IMR-90 (cell line): Measurements from ENCODE around the gene FOXF1. TPM values are rescaled to one million over a fixed set of nuclear protein-coding genes. Genes with fewer than 3 reads are reported as not detected.

Experiments used
- ATAC-seq: fragments of 200-7000 bp; cut with Tn5 transposase; 2 replicates; pipeline ENCODE4 v1.9.1; 2020; ENCODE audit warnings: low read depth, mild to moderate bottlenecking, moderate library complexity
- BruUV-seq: library from RNA; stranded (reverse); fragments of 400-500 nt; replicated peaks from 2 replicates; lab custom pipeline; 2021; lab: Mats Ljungman, UMichigan
- CTCF ChIA-PET: fragments of 300-600 bp; formaldehyde crosslinking; extraction: SDS; loops from one replicate; lab custom pipeline; 2021; ENCODE audit warnings: antibody characterized with exemption; lab: Yijun Ruan, JAX
- POLR2A ChIA-PET: fragments of 300-600 bp; sonication (Branson Sonifier 250); formaldehyde crosslinking; loops from one replicate; lab custom pipeline; 2022; ENCODE audit warnings: antibody characterized with exemption; ENCODE audit not compliant: unreplicated experiment; lab: Charles Lee
- DNase-seq: peaks from one replicate; pipeline ENCODE4 v3.0.0; 2013
- H2AFZ ChIP-seq: replicated peaks from 2 replicates; pipeline ENCODE3; 2013; ENCODE audit warnings: low read length, mild to moderate bottlenecking; ENCODE audit not compliant: poor library complexity
- H2AK5ac ChIP-seq: 2 replicates; pipeline ENCODE4 v1.6.1; 2013; ENCODE audit warnings: low read depth, low read length, inconsistent platforms
- H2AK9ac ChIP-seq: replicated peaks from 2 replicates; pipeline ENCODE3; 2013; ENCODE audit warnings: mild to moderate bottlenecking, low read depth, low read length, moderate library complexity; ENCODE audit not compliant: poor library complexity
- H2BK120ac ChIP-seq: 2 replicates; pipeline ENCODE4 v1.6.1; 2013; ENCODE audit warnings: low read depth, low read length, inconsistent platforms
- H2BK15ac ChIP-seq: 3 replicates; pipeline ENCODE4 v1.6.1; 2013; ENCODE audit warnings: low read depth, low read length, inconsistent platforms
- H2BK20ac ChIP-seq: 2 replicates; pipeline ENCODE4 v1.6.1; 2013; ENCODE audit warnings: low read depth, mild to moderate bottlenecking, inconsistent platforms, low read length, moderate library complexity
- H2BK5ac ChIP-seq: 2 replicates; pipeline ENCODE4 v1.6.1; 2013; ENCODE audit warnings: mild to moderate bottlenecking, low read depth, low read length, inconsistent platforms; ENCODE audit not compliant: poor library complexity, severe bottlenecking
- H3K14ac ChIP-seq: replicated peaks from 2 replicates; pipeline ENCODE4 v1.6.1; 2013; ENCODE audit warnings: low read depth, low read length, inconsistent platforms
- H3K18ac ChIP-seq: 2 replicates; pipeline ENCODE4 v1.6.1; 2013; ENCODE audit warnings: low read depth, low read length, control low read depth
- H3K23ac ChIP-seq: 2 replicates; pipeline ENCODE4 v1.6.1; 2013; ENCODE audit warnings: low read depth, low read length, inconsistent platforms
- H3K27ac ChIP-seq: 2 replicates; pipeline ENCODE4 v1.5.1; 2013; ENCODE audit warnings: mild to moderate bottlenecking, control low read depth, low read length; ENCODE audit not compliant: insufficient read depth
- H3K27me3 ChIP-seq: 2 replicates; pipeline ENCODE4 v1.6.1; 2013; ENCODE audit warnings: low read length; ENCODE audit not compliant: control insufficient read depth, insufficient read depth
- H3K36me3 ChIP-seq: 2 replicates; pipeline ENCODE4 v1.6.1; 2013; ENCODE audit warnings: low read length, mixed read lengths; ENCODE audit not compliant: control insufficient read depth, insufficient read depth
- H3K4ac ChIP-seq: 2 replicates; pipeline ENCODE4 v1.6.1; 2013; ENCODE audit warnings: low read depth, low read length, inconsistent platforms
- H3K4me1 ChIP-seq: 2 replicates; pipeline ENCODE4 v1.6.1; 2013; ENCODE audit warnings: low read length, mixed read lengths; ENCODE audit not compliant: control insufficient read depth, insufficient read depth
- H3K4me2 ChIP-seq: 2 replicates; pipeline ENCODE4 v1.6.1; 2013; ENCODE audit warnings: low read depth, mild to moderate bottlenecking, control low read depth, low read length, moderate library complexity
- H3K4me3 ChIP-seq: 2 replicates; pipeline ENCODE4 v1.5.1; 2013; ENCODE audit warnings: low read depth, mild to moderate bottlenecking, control low read depth, low read length, moderate library complexity; ENCODE audit not compliant: insufficient read depth
- H3K56ac ChIP-seq: 2 replicates; pipeline ENCODE4 v1.6.1; 2013; ENCODE audit warnings: low read length, inconsistent platforms; ENCODE audit not compliant: insufficient read depth; ENCODE audit errors: extremely low read depth
- H3K79me1 ChIP-seq, 2 experiments: 2 replicates each; pipeline ENCODE4 v1.6.1; 2013; ENCODE audit warnings: low read length in 2 of 2, inconsistent platforms in 1 of 2, low read depth in 1 of 2
- H3K9ac ChIP-seq: 2 replicates; pipeline ENCODE4 v1.6.1; 2013; ENCODE audit warnings: low read depth, low read length, control low read depth
- H3K9me1 ChIP-seq: 2 replicates; pipeline ENCODE4 v1.6.1; 2013; ENCODE audit warnings: low read length, inconsistent platforms; ENCODE audit not compliant: insufficient read depth
- H3K9me3 ChIP-seq: 2 replicates; pipeline ENCODE4 v1.6.1; 2013; ENCODE audit warnings: low read length; ENCODE audit not compliant: control insufficient read depth, insufficient read depth
- H4K20me1 ChIP-seq: 2 replicates; pipeline ENCODE4 v1.6.1; 2013; ENCODE audit warnings: low read length, inconsistent platforms; ENCODE audit not compliant: insufficient read depth
- H4K5ac ChIP-seq: 2 replicates; pipeline ENCODE4 v1.6.1; 2013; ENCODE audit warnings: mild to moderate bottlenecking, low read depth, low read length, control low read depth
- H4K8ac ChIP-seq, 2 experiments: 2 replicates each; pipeline ENCODE4 v1.6.1; 2013; ENCODE audit warnings: low read depth in 2 of 2, low read length in 2 of 2, control low read depth in 1 of 2, inconsistent platforms in 1 of 2
- H4K91ac ChIP-seq: 2 replicates; pipeline ENCODE4 v1.6.1; 2013; ENCODE audit warnings: low read depth, low read length, inconsistent platforms; ENCODE audit not compliant: insufficient read depth
- CEBPB ChIP-seq: IDR thresholded peaks from 2 replicates; pipeline ENCODE4 v1.6.1; 2012; ENCODE audit warnings: low read depth, low read length, improper control_type of control experiment
- CHD1 ChIP-seq: IDR thresholded peaks from 2 replicates; pipeline ENCODE4 v1.6.1; 2012; ENCODE audit warnings: low read depth, low read length, improper control_type of control experiment
- FOS ChIP-seq: fragments of 150-350 bp; IDR thresholded peaks from 2 replicates; pipeline ENCODE4 v1.6.1; 2016; ENCODE audit warnings: low read depth, low read length
- MAZ ChIP-seq: IDR thresholded peaks from 2 replicates; pipeline ENCODE4 v1.6.1; 2012; ENCODE audit warnings: low read depth, mild to moderate bottlenecking, low read length, improper control_type of control experiment, moderate library complexity, borderline replicate concordance
- MXI1 ChIP-seq: IDR thresholded peaks from 2 replicates; pipeline ENCODE4 v1.6.1; 2012; ENCODE audit warnings: low read depth, mild to moderate bottlenecking, low read length, moderate library complexity, borderline replicate concordance
- NFE2L2 ChIP-seq: fragments of 150-350 bp; IDR thresholded peaks from 2 replicates; pipeline ENCODE4 v1.6.1; 2016; ENCODE audit warnings: low read depth, mild to moderate bottlenecking, low read length
- POLR2A ChIP-seq: IDR thresholded peaks from 2 replicates; pipeline ENCODE4 v1.6.1; 2012; ENCODE audit warnings: mild to moderate bottlenecking, low read depth, low read length
- RAD21 ChIP-seq: IDR thresholded peaks from 2 replicates; pipeline ENCODE4 v1.6.1; 2012; ENCODE audit warnings: low read length, improper control_type of control experiment
- RCOR1 ChIP-seq: IDR thresholded peaks from 2 replicates; pipeline ENCODE4 v1.6.1; 2012; ENCODE audit warnings: mild to moderate bottlenecking, low read length, improper control_type of control experiment; ENCODE audit not compliant: insufficient replicate concordance
- SMC3 ChIP-seq: fragments of 150-350 bp; IDR thresholded peaks from 2 replicates; pipeline ENCODE4 v1.6.1; 2016; ENCODE audit warnings: low read depth, mild to moderate bottlenecking, antibody characterized with exemption, low read length, moderate library complexity
- WGBS, 2 experiments: methylation state at CpG; one replicate each; pipeline versions ENCODE4 v1.1.5 to v1.1.7; 2013; ENCODE audit warnings: missing lambda C conversion rate in 2 of 2; ENCODE audit not compliant: insufficient read length in 1 of 2; ENCODE audit errors: extremely low coverage in 2 of 2; 5-methylcytosine and 5-hydroxymethylcytosine counted together
- dilution Hi-C: fragments of 300-500 bp; cut with HindIII; formaldehyde crosslinking; loops from one replicate; pipeline ENCODE4 v1.14.3; 2018; ENCODE audit warnings: low sequenced_read_pairs; ENCODE audit not compliant: unreplicated experiment
- in situ Hi-C: fragments of 300-500 bp; cut with MboI; formaldehyde crosslinking; loops from 3 replicates; pipeline ENCODE4 v1.14.3; 2019; ENCODE audit warnings: low sequenced_read_pairs, inconsistent platforms, mixed read lengths
- intact Hi-C: fragments of 100-400 bp; cut with micrococcal nuclease; formaldehyde crosslinking; loops from 2 replicates; pipeline ENCODE4 v1.10.0; 2022
- polyA plus RNA-seq, 3 experiments: library from polyadenylated mRNA; depleted of rRNA; stranded (reverse); fragments of >200 nt; gene quantifications; 2 replicates each; pipeline ENCODE4 v1.2.3, GENCODE V29; 2012; ENCODE audit warnings: low replicate concordance in 1 of 3
- total RNA-seq: library from RNA; depleted of rRNA; stranded (reverse); fragments of >200 nt; gene quantifications from 2 replicates; pipeline ENCODE4 v1.2.3, GENCODE V29; 2012
- TF ChIP-seq, protein P1 (sequence below): conservative IDR thresholded peaks from 2 replicates; pipeline ENCODE4 v1.5.1; 2012; ENCODE audit warnings: mild to moderate bottlenecking, low read depth, low read length, improper control_type of control experiment
- TF ChIP-seq, protein P2 (sequence below): fragments of 150-350 bp; IDR thresholded peaks from 2 replicates; pipeline ENCODE4 v1.6.1; 2016; ENCODE audit warnings: low read depth, mild to moderate bottlenecking, low read length, moderate library complexity, borderline replicate concordance
- TF ChIP-seq, protein P3 (sequence below): fragments of 150-350 bp; IDR thresholded peaks from 2 replicates; pipeline ENCODE4 v1.6.1; 2017; ENCODE audit warnings: mild to moderate bottlenecking, antibody characterized with exemption, low read length, low read depth

FOXF1 gene
- total and polyA plus RNA-seq, 2 of the 4 experiments (the other 2 are of a cell fraction): 2.7 to 33.0 TPM

DNA sequence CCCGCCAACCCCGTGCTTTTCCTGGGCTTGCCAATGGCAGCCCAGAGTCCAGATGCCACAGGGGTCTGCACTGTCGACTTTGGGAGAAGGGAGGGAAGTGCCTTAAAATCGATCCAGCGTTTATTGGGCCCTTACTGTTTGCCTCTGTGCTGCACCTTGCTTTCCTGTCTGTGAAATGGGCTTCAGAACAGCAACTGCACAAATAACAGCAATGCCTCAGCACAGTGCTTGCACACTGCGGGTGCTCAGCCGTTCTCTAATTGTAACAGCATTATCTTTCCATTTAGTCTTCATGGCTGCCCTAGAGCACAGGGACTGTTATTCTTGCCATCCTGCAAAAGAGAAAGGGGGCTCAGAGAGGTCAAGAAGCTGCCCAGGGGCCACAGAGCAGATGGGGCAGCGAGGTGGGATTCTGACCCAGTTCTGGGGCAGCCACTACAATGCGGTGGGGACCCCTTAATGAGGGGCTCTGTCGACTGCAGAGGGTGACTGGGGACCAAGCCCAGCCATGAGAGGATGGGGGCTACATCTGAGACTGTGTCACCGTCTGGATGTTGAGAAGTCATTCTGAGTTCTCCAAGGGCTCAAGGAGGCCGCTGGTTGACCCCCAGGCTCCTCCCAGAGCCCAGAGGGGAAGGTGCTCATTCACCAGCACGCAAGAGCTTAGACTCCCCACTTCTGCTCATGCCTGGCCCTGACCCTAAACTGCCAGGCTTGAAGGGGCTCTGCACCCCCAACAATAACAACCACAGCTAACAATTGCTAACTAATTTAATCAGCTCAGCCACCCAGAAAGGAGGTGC is 9.4 kb upstream of the FOXF1 start:
- Histone ChIP-seq H4K5ac (peak overlapping the region; percentile 6; the same call in 1 of the 2 replicates), H3K4me3 (no peak overlapping the region), H2BK20ac (peak overlapping the region; percentile 23; the same call in 1 of the 2 replicates), H3K27ac (peak overlapping the region; percentile 63), H4K91ac (peak overlapping the region; percentile 62; the same call in 1 of the 2 replicates), H3K4ac (peak overlapping the region; percentile 76), H2BK15ac (no peak overlapping the region), H2AFZ (no peak overlapping the region), H3K9ac (peak overlapping the region; percentile 37), H3K9me1 (peaks cover 20% of the 10 kb centered on the region), H3K9me3 (no peaks in the 10 kb centered on the region), H3K56ac (no peak overlapping the region), H3K18ac (no peak overlapping the region; the same call in 1 of the 2 replicates), H2BK120ac (peak overlapping the region; percentile 7; the same call in 1 of the 2 replicates), H4K8ac (peak overlapping the region in 1 of 2 experiments; percentile 24; a peak in 1 of 4 replicates), H2AK5ac (peak overlapping the region; percentile 58; the same call in 1 of the 2 replicates), H3K4me1 (peaks cover 58% of the 10 kb centered on the region), H3K79me1 (peaks cover 0 to 36% of the 10 kb centered on the region in 2 experiments; a peak in 2 of 4 replicates), H3K36me3 (peaks cover 66% of the 10 kb centered on the region), H2BK5ac (no peak overlapping the region), H2AK9ac (no peak overlapping the region), H4K20me1 (peaks cover 88% of the 10 kb centered on the region), H3K27me3 (no peaks in the 10 kb centered on the region), H3K4me2 (peak overlapping the region; percentile 13; the same call in 1 of the 2 replicates), H3K23ac (peak overlapping the region; percentile 74; the same call in 1 of the 2 replicates), H3K14ac (no peak overlapping the region; the same call in 1 of the 2 replicates)
- intact Hi-C loops: loop anchor here (10.0 kb wide), 1 partner anchor 346 kb away; no protein-coding TSS in a partner anchor
- in situ Hi-C loops: no loop called here
- WGBS, 2 experiments: 80% methylated on average over 2 of the region's 13 CpGs; no CpG with 5 or more reads in 1 of the 2 experiments
- DNase-seq (no peak), ATAC-seq (no peak)
- dilution Hi-C loops: no loop called here
- no TSS peak for BruUV-seq
- CTCF ChIA-PET: interaction anchor here (1.2 kb wide), 1 partner anchor 9 kb away, joined by 3 read pairs; the partner anchor contains the start of gene FOXF1
- TF ChIP-seq MAZ (no peak), CHD1 (no peak), POLR2A (no peak), SMC3 (no peak), RAD21 (no peak), RCOR1 (no peak), CEBPB (no peak), MXI1 (no peak), NFE2L2 (no peak), FOS (no peak)
- TF ChIP-seq, protein P1, sequence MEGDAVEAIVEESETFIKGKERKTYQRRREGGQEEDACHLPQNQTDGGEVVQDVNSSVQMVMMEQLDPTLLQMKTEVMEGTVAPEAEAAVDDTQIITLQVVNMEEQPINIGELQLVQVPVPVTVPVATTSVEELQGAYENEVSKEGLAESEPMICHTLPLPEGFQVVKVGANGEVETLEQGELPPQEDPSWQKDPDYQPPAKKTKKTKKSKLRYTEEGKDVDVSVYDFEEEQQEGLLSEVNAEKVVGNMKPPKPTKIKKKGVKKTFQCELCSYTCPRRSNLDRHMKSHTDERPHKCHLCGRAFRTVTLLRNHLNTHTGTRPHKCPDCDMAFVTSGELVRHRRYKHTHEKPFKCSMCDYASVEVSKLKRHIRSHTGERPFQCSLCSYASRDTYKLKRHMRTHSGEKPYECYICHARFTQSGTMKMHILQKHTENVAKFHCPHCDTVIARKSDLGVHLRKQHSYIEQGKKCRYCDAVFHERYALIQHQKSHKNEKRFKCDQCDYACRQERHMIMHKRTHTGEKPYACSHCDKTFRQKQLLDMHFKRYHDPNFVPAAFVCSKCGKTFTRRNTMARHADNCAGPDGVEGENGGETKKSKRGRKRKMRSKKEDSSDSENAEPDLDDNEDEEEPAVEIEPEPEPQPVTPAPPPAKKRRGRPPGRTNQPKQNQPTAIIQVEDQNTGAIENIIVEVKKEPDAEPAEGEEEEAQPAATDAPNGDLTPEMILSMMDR: no peak
- TF ChIP-seq, protein P2, sequence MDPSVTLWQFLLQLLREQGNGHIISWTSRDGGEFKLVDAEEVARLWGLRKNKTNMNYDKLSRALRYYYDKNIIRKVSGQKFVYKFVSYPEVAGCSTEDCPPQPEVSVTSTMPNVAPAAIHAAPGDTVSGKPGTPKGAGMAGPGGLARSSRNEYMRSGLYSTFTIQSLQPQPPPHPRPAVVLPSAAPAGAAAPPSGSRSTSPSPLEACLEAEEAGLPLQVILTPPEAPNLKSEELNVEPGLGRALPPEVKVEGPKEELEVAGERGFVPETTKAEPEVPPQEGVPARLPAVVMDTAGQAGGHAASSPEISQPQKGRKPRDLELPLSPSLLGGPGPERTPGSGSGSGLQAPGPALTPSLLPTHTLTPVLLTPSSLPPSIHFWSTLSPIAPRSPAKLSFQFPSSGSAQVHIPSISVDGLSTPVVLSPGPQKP: no peak
- TF ChIP-seq, protein P3, sequence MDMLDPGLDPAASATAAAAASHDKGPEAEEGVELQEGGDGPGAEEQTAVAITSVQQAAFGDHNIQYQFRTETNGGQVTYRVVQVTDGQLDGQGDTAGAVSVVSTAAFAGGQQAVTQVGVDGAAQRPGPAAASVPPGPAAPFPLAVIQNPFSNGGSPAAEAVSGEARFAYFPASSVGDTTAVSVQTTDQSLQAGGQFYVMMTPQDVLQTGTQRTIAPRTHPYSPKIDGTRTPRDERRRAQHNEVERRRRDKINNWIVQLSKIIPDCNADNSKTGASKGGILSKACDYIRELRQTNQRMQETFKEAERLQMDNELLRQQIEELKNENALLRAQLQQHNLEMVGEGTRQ: no peak
- POLR2A ChIA-PET: interaction anchor here (0.6 kb wide), 1 partner anchor 9 kb away, joined by 4 read pairs; no protein-coding TSS in a partner anchor
